Measurements from ENCODE around the gene CACNA1H.
"Not testable (repeated sequence)": the region's sequence is repeated elsewhere in the genome, so short reads cannot be mapped to it uniquely, and the experiment has no call there.

DNA sequence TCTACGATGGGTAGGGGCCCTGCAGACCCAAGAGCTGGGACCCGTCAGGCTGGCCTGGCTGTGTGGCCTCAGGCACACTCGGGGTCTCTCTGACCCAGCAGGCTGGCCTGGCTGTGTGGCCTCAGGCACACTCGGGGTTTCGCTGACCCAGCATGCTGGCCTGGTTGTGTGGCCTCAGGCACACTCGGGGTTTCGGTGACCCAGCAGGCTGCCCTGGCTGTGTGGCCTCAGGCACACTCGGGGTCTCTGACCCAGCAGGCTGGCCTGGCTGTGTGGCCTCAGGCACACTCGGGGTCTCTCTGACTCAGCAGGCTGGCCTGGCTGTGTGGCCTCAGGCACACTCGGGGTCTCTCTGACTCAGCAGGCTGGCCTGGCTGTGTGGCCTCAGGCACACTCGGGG lies 37.9 kb downstream of the CACNA1H start:
- TF ChIP-seq TBP (IDR thresholded peaks at IDR 0.05; ENCODE audit: low read depth, low read length); POLR2A (IDR thresholded peaks at IDR 0.05; ENCODE audit: control extremely low read depth in 1 of 2, low read depth in 2 of 2, low read length in 2 of 2); SUZ12 (IDR thresholded peaks at IDR 0.05; ENCODE audit: low read length); HDAC2 (IDR thresholded peaks at IDR 0.05; ENCODE audit: borderline replicate concordance in 1 of 2, low read depth in 2 of 2, low read length in 2 of 2); TAF1 (IDR thresholded peaks at IDR 0.05; ENCODE audit: low read depth, low read length); CREB1 (IDR thresholded peaks at IDR 0.05): not testable (repeated sequence)
- TF ChIP-seq, protein P1, sequence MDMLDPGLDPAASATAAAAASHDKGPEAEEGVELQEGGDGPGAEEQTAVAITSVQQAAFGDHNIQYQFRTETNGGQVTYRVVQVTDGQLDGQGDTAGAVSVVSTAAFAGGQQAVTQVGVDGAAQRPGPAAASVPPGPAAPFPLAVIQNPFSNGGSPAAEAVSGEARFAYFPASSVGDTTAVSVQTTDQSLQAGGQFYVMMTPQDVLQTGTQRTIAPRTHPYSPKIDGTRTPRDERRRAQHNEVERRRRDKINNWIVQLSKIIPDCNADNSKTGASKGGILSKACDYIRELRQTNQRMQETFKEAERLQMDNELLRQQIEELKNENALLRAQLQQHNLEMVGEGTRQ (IDR thresholded peaks at IDR 0.05; ENCODE audit: low read length) = not testable (repeated sequence)
- TF ChIP-seq, protein P2, sequence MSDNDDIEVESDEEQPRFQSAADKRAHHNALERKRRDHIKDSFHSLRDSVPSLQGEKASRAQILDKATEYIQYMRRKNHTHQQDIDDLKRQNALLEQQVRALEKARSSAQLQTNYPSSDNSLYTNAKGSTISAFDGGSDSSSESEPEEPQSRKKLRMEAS (IDR thresholded peaks at IDR 0.05) = not testable (repeated sequence)
